ENCODE data around the gene CD28. TPM values are rescaled to one million over a fixed set of nuclear protein-coding genes. Genes with fewer than 3 reads are reported as not detected.
A peak's percentile ranks its signal among the peaks of the same experiment; 100 is the strongest.

The CD28 gene
- total and polyA plus RNA-seq, 2 donors (not counting 3 experiments of a cell fraction or from before 2014, with no cell fraction given): 0.15 TPM; not detected in 1

GRCh38 chr2:203693242-203693879, 13.1 kb upstream of the CD28 start:
- FAIRE-seq: no peak
- Histone ChIP-seq H3K79me2 (ENCODE audit: control insufficient read depth, insufficient read depth, low read length) (no peaks in the 10 kb centered on the region), H3K4me2 (ENCODE audit: insufficient read depth, low read length) (no peak overlapping the region), H3K4me3 (replicated peaks in 1 of 3; ENCODE audit: insufficient read depth in 1 of 3, low read depth in 1 of 3, low read length in 3 of 3) (no peak overlapping the region), H3K36me3 (ENCODE audit: control insufficient read depth in 2 of 2, extremely low read depth in 1 of 2, insufficient read depth in 2 of 2, low read length in 2 of 2) (no peaks in the 10 kb centered on the region), H4K20me1 (replicated peaks; ENCODE audit: control insufficient read depth, extremely low read depth, insufficient read depth, low read length) (no peaks in the 10 kb centered on the region), H3K27me3 (ENCODE audit: control insufficient read depth in 2 of 2, insufficient read depth in 2 of 2, low read length in 2 of 2) (no peaks in the 10 kb centered on the region), H2AFZ (ENCODE audit: low read depth, low read length) (no peak overlapping the region), H3K9me3 (replicated peaks; ENCODE audit: control insufficient read depth, insufficient read depth, low read length) (no peaks in the 10 kb centered on the region), H3K9ac (replicated peaks; ENCODE audit: extremely low read depth, insufficient read depth, low read length) (no peak overlapping the region), H3K27ac (ENCODE audit: insufficient read depth, low read depth, low read length) (no peak overlapping the region), H3K4me1 (ENCODE audit: control insufficient read depth, extremely low read depth, insufficient read depth, low read length) (peaks cover 22% of the 10 kb centered on the region), H3K9me1 (replicated peaks; ENCODE audit: control insufficient read depth, extremely low read depth, insufficient read depth, low read length) (no peaks in the 10 kb centered on the region)
- no TSS peak for BruUV-seq (replicated peaks)
- CTCF ChIA-PET: interaction anchor here (1.2 to 1.4 kb wide), 2 partner anchors 13 to 14 kb away, joined by 3 to 4 read pairs; partner anchors contain the start of gene CD28
- peak; percentile 32 for DNase-seq (ENCODE audit: low read depth, low spot score)
- intact Hi-C loops (cut with micrococcal nuclease) (no loop called here), dilution Hi-C loops (cut with MboI; ENCODE audit: extremely low pct_ligation_motif_present, low sequenced_read_pairs) (no loop called here)
- POLR2A ChIA-PET: no interaction called here
- no peak for TF ChIP-seq POLR2A (IDR thresholded peaks at IDR 0.05; ENCODE audit: low read depth, low read length)
- TF ChIP-seq FOS (IDR thresholded peaks at IDR 0.05; ENCODE audit: borderline replicate concordance, insufficient read depth, low read length): no peak
- TF ChIP-seq MAX (IDR thresholded peaks at IDR 0.05; ENCODE audit: insufficient read depth, insufficient read length): no peak
- no peak for TF ChIP-seq POLR2AphosphoS5 (IDR thresholded peaks at IDR 0.05; ENCODE audit: insufficient read depth, low read depth, low read length)
- TF ChIP-seq JUN (IDR thresholded peaks at IDR 0.05; ENCODE audit: borderline replicate concordance, insufficient read depth, insufficient read length, low read depth): no peak
- TF ChIP-seq EZH2 (IDR thresholded peaks at IDR 0.05; ENCODE audit: borderline replicate concordance, low read depth, low read length, severe bottlenecking): no peak
- no peak for TF ChIP-seq MYC (IDR thresholded peaks at IDR 0.05; ENCODE audit: low read depth, low read length)
- TF ChIP-seq CTCF (IDR thresholded peaks at IDR 0.05; ENCODE audit: extremely low read depth in 1 of 2, insufficient read depth in 1 of 2, low read depth in 1 of 2, low read length in 2 of 2): no peak
- no peak for TF ChIP-seq GATA2 (IDR thresholded peaks at IDR 0.05; ENCODE audit: insufficient read depth, insufficient read length, low read depth, low read length)
